ENCODE data around the gene NPTX2.

Gene NPTX2

DNA sequence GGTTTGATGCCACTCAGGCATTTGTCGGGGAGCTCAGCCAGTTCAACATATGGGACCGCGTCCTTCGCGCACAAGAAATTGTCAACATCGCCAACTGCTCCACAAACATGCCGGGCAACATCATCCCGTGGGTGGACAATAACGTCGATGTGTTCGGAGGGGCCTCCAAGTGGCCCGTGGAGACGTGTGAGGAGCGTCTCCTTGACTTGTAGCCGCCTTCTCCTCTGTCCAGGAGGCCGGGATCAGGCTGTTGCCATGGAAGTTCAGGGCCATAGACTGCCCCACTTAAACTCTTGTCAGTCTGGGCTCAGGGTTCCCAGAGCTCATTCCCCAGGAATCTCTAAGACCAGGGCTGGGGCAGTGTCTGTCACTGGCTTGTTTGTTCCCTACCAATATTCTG lies 11.3 kb downstream of the NPTX2 start:
- Mint-ChIP-seq H3K9me3 (peaks cover 11% of the 10 kb centered on the region), H3K27me3 (peaks cover 19% of the 10 kb centered on the region), H3K36me3 (ENCODE audit: low read depth) (no peaks in the 10 kb centered on the region), H3K4me3 (no peak overlapping the region), H3K27ac (no peak overlapping the region), H3K4me1 (ENCODE audit: low read depth) (no peaks in the 10 kb centered on the region)

DNA sequence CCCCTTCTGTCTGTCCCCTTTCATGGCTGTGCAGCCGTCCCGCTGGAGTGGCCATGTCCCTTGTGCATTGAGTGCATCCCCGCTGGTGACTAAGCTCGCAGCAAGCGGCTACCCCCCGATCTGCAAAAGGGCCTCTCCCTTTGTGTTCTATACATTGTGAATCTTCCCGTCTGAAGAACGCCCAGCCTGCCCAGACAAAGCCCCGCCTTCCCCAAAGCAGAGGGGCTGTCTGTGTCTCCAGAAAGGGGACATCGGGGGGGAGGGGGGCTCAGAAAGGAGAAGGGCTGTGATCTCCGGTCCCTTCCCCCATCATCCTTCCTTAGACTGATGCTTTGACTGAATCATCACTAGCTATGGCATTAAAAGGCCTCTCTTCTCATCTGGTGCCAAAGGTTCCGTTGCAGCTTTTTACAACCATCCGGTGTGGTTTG lies 11.9 kb downstream of the NPTX2 start:
- no peak overlapping the region for H3K4me3 Mint-ChIP-seq
- H3K27ac Mint-ChIP-seq: no peak overlapping the region
- no peaks in the 10 kb centered on the region for H3K36me3 Mint-ChIP-seq (ENCODE audit: low read depth)
- peaks cover 11% of the 10 kb centered on the region for H3K9me3 Mint-ChIP-seq
- peaks cover 19% of the 10 kb centered on the region for H3K27me3 Mint-ChIP-seq
- H3K4me1 Mint-ChIP-seq (ENCODE audit: low read depth): no peaks in the 10 kb centered on the region

DNA sequence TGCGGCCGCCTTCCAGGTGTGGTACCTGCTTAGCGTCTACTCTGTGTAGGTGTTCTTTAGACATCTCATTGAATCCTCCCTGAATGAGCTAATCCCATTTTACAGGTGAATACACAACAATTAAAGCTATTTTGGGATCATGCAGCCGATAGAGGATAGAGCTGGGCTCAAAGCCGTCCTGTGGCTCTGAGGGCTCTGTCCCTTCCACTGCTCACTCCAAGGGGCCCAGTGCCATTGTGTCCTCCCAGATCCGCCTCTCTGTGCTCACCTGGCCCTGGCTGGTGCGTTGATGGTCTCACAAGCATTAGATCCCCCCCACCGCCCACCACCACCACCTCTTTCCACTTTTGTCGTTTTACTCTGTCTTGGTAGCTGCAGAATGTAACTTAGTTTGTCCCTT lies 13.1 kb downstream of the NPTX2 start:
- no peaks in the 10 kb centered on the region for H3K4me1 Mint-ChIP-seq (ENCODE audit: low read depth)
- H3K4me3 Mint-ChIP-seq: no peak overlapping the region
- H3K27ac Mint-ChIP-seq: no peak overlapping the region
- peaks cover 19% of the 10 kb centered on the region for H3K27me3 Mint-ChIP-seq
- H3K9me3 Mint-ChIP-seq: peaks cover 11% of the 10 kb centered on the region
- no peaks in the 10 kb centered on the region for H3K36me3 Mint-ChIP-seq (ENCODE audit: low read depth)

DNA sequence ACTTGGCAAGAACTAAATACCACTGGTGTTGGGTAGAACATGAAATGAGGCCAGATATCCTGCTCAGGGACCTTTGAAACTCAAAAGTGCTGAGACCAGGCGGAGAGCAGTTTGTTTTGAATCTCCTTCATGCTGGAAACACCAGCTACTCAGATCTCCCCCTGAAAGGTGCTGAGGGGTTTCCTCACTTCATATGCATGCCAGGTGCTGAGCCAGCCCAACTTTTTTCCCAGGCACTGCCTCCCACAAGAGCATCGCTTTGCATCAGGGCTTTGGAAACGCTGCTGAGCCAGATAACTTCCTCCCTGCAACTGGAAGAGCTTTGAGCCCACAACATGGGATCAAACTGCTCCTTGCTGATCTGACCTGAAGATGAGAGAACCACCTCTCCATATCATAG lies 13.7 kb downstream of the NPTX2 start:
- Mint-ChIP-seq H3K4me3 (no peak overlapping the region), H3K4me1 (ENCODE audit: low read depth) (no peaks in the 10 kb centered on the region), H3K27me3 (peaks cover 19% of the 10 kb centered on the region), H3K27ac (no peak overlapping the region), H3K9me3 (peaks cover 11% of the 10 kb centered on the region), H3K36me3 (ENCODE audit: low read depth) (no peaks in the 10 kb centered on the region)

DNA sequence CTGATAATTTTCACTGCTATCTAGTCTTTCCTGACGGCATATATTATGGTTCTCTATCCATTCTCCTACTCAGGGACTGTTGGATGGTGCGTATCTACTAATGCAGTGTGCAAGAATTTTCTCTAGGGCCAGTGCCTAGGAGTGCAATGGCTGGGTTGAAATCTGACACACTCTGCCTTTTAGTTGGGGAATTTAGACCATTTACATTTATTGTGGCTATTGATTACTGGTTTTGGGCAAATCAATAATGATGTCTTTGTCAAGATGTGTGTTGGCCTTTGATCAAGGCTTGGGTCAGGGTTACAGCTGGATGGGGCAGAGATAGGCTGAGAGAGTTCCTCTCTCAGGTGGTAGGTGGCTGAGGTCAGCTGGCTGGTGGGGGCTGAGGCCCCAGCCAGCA lies 21.8 kb downstream of the NPTX2 start:
- Mint-ChIP-seq H3K9me3 (peaks cover 8% of the 10 kb centered on the region), H3K4me1 (ENCODE audit: low read depth) (no peaks in the 10 kb centered on the region), H3K27me3 (no peaks in the 10 kb centered on the region), H3K4me3 (no peak overlapping the region), H3K36me3 (ENCODE audit: low read depth) (no peaks in the 10 kb centered on the region), H3K27ac (no peak overlapping the region)

- H3K36me3 Mint-ChIP-seq (ENCODE audit: low read depth): no peaks in the 10 kb centered on the region
- peaks cover 8% of the 10 kb centered on the region for H3K9me3 Mint-ChIP-seq
- H3K4me3 Mint-ChIP-seq: no peak overlapping the region
- no peaks in the 10 kb centered on the region for H3K27me3 Mint-ChIP-seq
- no peaks in the 10 kb centered on the region for H3K4me1 Mint-ChIP-seq (ENCODE audit: low read depth)
- H3K27ac Mint-ChIP-seq: no peak overlapping the region
These were observed 23.3 kb downstream of the NPTX2 start for GRCh38 chr7:98640375-98640774.

DNA sequence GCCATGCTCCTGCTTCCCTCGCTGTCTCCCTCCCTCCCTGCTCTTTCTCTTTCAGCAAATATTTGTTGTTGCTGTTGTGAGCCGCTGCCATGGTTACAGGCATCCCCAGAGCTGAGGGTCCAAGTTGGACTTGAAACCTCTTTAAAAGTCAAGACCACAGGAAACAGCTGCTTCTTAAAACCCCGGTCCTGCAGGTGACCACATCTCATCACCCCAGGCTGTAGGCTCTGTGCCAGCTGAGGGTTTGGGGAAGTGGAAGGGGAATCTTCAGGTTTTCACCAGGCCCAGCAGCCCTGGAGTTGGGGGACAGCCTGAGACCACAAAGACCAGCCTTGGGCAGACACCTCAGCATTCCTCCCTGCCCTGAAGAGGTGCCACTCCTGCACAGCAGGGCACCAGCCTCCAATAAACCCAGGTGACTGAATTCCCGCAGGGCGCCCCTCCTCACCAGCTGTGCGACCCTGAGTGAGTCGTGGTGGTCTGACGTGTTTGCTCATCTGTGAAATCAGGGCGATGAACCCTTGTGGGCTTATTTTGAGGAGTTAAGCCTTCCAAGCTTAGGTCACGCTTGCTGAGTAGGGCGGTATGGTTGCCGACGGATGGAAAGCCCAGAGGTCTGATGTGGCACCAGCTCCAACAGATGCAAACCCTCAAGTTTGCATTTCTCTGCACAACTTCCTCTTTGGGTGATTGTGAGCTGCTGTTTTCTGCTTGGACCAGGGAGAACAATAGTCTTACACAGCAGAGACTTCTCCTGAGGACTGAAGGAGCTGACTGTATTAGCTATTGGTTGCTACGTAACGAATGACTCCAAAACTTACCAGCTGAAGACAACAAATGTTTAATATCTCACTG lies 24.8 kb downstream of the NPTX2 start:
- H3K36me3 Mint-ChIP-seq (ENCODE audit: low read depth): no peaks in the 10 kb centered on the region
- H3K4me3 Mint-ChIP-seq: no peak overlapping the region
- H3K27ac Mint-ChIP-seq: no peak overlapping the region
- no peaks in the 10 kb centered on the region for H3K27me3 Mint-ChIP-seq
- H3K9me3 Mint-ChIP-seq: peaks cover 8% of the 10 kb centered on the region
- no peaks in the 10 kb centered on the region for H3K4me1 Mint-ChIP-seq (ENCODE audit: low read depth)

GRCh38 chr7:98643236-98643985 lies 26.3 kb downstream of the NPTX2 start:
- Mint-ChIP-seq H3K4me3 (no peak overlapping the region), H3K4me1 (ENCODE audit: low read depth) (no peaks in the 10 kb centered on the region), H3K27ac (no peak overlapping the region), H3K36me3 (ENCODE audit: low read depth) (no peaks in the 10 kb centered on the region), H3K27me3 (no peaks in the 10 kb centered on the region), H3K9me3 (peaks cover 6% of the 10 kb centered on the region)

DNA sequence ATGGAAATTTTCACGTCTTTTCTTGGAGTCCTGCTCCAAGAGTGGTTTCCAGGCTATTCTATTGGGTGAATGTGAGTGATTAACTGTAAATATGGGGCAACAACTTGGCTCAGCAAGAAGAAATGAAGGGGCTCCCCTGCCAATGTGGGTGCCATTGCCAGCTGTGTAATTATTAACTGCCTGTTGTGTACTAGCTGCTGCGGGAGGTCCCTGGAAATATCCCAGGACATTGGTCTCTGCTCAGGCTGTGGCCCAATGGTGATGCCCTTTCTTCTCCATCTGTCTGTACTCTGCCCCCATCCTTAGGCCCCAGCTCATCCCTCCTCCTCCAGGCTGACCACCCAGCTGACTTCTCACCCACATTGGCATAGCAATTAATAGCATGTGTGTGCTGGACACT lies 29.4 kb downstream of the NPTX2 start:
- Mint-ChIP-seq H3K4me3 (no peak overlapping the region), H3K27me3 (no peaks in the 10 kb centered on the region), H3K27ac (no peak overlapping the region), H3K36me3 (ENCODE audit: low read depth) (no peaks in the 10 kb centered on the region), H3K4me1 (ENCODE audit: low read depth) (no peaks in the 10 kb centered on the region), H3K9me3 (no peaks in the 10 kb centered on the region)

- Mint-ChIP-seq H3K36me3 (ENCODE audit: low read depth) (no peaks in the 10 kb centered on the region), H3K4me3 (no peak overlapping the region), H3K27ac (no peak overlapping the region), H3K27me3 (no peaks in the 10 kb centered on the region), H3K4me1 (ENCODE audit: low read depth) (no peaks in the 10 kb centered on the region), H3K9me3 (no peaks in the 10 kb centered on the region)
These were observed 30.2 kb downstream of the NPTX2 start for GRCh38 chr7:98647326-98647725.

DNA sequence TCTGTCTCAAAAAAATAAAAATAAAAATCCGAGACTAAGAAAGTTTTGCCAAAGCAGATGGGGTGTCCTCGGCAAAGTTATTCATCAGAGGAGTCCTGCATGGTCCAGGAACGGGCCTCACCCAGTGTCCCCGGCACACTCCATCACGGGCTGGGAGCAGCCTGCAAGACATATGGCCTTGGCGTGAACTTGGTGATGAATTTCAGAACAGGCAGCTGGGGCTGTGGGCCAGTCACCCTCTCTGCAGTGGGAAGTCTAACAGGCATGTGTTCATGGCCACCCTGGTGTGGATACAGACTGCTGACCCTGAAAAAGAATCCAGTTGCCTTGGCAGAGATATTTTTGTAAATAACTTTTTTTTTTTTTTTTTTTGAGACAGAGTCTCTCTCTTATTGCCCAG lies 34.7 kb downstream of the NPTX2 start:
- no peaks in the 10 kb centered on the region for H3K9me3 Mint-ChIP-seq
- H3K27ac Mint-ChIP-seq: no peak overlapping the region
- H3K27me3 Mint-ChIP-seq: no peaks in the 10 kb centered on the region
- H3K4me1 Mint-ChIP-seq (ENCODE audit: low read depth): no peaks in the 10 kb centered on the region
- no peak overlapping the region for H3K4me3 Mint-ChIP-seq
- H3K36me3 Mint-ChIP-seq (ENCODE audit: low read depth): no peaks in the 10 kb centered on the region

DNA sequence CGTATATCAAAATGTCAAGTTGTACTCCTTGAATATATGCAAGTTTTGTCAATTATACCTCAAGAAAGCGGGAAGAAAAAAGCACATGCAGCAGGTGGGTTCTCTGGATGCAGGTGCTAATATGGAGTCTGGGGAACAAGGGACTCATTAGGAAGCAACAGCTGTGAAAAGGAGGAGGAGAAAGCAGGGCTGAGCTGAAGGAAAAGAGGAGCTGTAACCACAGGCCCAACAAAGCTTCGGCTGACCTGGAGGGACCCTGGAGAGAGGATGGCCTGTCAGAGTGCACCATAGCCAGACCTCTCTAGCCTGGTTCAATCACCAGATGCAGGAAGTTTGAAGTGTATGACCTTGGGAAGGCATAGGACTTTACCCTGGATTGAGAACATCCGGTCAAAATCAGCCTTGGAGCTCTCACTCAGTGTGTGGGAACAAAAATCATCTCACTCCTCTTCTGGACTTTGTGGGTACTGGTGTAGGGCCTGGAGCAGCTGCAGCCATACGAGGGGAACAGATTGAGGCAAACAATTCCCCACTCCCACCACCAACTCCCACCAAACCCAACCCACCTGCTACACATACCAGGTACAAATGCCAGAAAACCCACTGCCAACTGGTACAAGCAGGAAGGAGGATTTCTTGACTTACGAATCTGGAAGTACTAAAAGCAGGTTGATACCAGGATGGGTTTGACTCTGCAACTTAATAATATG lies 36.7 kb downstream of the NPTX2 start:
- no peaks in the 10 kb centered on the region for H3K27me3 Mint-ChIP-seq
- H3K4me1 Mint-ChIP-seq (ENCODE audit: low read depth): no peaks in the 10 kb centered on the region
- H3K4me3 Mint-ChIP-seq: no peak overlapping the region
- no peaks in the 10 kb centered on the region for H3K9me3 Mint-ChIP-seq
- H3K36me3 Mint-ChIP-seq (ENCODE audit: low read depth): no peaks in the 10 kb centered on the region
- H3K27ac Mint-ChIP-seq: no peak overlapping the region

GRCh38 chr7:98654524-98655272 lies 37.6 kb downstream of the NPTX2 start:
- Mint-ChIP-seq H3K36me3 (ENCODE audit: low read depth) (no peaks in the 10 kb centered on the region), H3K4me3 (no peak overlapping the region), H3K9me3 (no peaks in the 10 kb centered on the region), H3K27me3 (no peaks in the 10 kb centered on the region), H3K4me1 (ENCODE audit: low read depth) (no peaks in the 10 kb centered on the region), H3K27ac (no peak overlapping the region)

GRCh38 chr7:98655611-98656010 lies 38.5 kb downstream of the NPTX2 start:
- Mint-ChIP-seq H3K9me3 (no peaks in the 10 kb centered on the region), H3K27ac (no peak overlapping the region), H3K36me3 (ENCODE audit: low read depth) (no peaks in the 10 kb centered on the region), H3K27me3 (no peaks in the 10 kb centered on the region), H3K4me3 (no peak overlapping the region), H3K4me1 (ENCODE audit: low read depth) (no peaks in the 10 kb centered on the region)

All from stimulated activated naive CD8-positive, alpha-beta T cell treated with anti-CD3 and anti-CD28 coated beads, Interleukin-15, Interleukin-2, amounts not matched to agents 100 ng/mL and 50 ng/mL, for 24 hours (primary cell).